H54 (cell line): Measurements from ENCODE around the gene UNKL.

Experiments used
- DNase-seq: peaks from one replicate; pipeline ENCODE4 v3.0.0; 2011; ENCODE audit warnings: low spot score, mixed read lengths; ENCODE audit not compliant: insufficient read length
- FAIRE-seq: peaks from 3 replicates; lab custom pipeline; 2011; peaks lifted over from hg19 to GRCh38; lab: Jason Lieb, UNC
- POLR2A ChIP-seq: IDR thresholded peaks from 2 replicates; pipeline ENCODE4 v1.6.1; 2011; ENCODE audit warnings: low read depth, mild to moderate bottlenecking, low read length

The UNKL gene

GRCh38 chr16:1416521-1416941 is 2.0 kb upstream of the UNKL start:
- DNase-seq (peak; percentile 57), FAIRE-seq (no peak)
- no peak for TF ChIP-seq POLR2A

GRCh38 chr16:1413684-1414531 is 596 bp downstream of the UNKL start:
- DNase-seq: no peak
- no peak for TF ChIP-seq POLR2A
- FAIRE-seq: no peak

GRCh38 chr16:1412847-1413246 is 1.7 kb downstream of the UNKL start:
- FAIRE-seq (no peak), DNase-seq (no peak)
- TF ChIP-seq POLR2A: no peak

GRCh38 chr16:1408171-1408837 is 6.2 kb downstream of the UNKL start:
- FAIRE-seq (no peak), DNase-seq (peak; percentile 93)
- peak; percentile 40 for TF ChIP-seq POLR2A

- TF ChIP-seq POLR2A: no peak
- FAIRE-seq (no peak), DNase-seq (no peak)
Observed at GRCh38 chr16:1407753-1408152, 6.8 kb downstream of the UNKL start.

- DNase-seq (no peak), FAIRE-seq (no peak)
- TF ChIP-seq POLR2A: no peak
Observed at GRCh38 chr16:1403733-1404132, 10.8 kb downstream of the UNKL start.

GRCh38 chr16:1403036-1403435 is 11.5 kb downstream of the UNKL start:
- TF ChIP-seq POLR2A: no peak
- DNase-seq (no peak), FAIRE-seq (no peak)

GRCh38 chr16:1401758-1402154 is 12.7 kb downstream of the UNKL start:
- FAIRE-seq (no peak), DNase-seq (no peak)
- no peak for TF ChIP-seq POLR2A

GRCh38 chr16:1401061-1401757 is 13.3 kb downstream of the UNKL start:
- no peak for FAIRE-seq
- TF ChIP-seq POLR2A: no peak
- no peak for DNase-seq

GRCh38 chr16:1398826-1399581 is 15.5 kb downstream of the UNKL start:
- DNase-seq (no peak), FAIRE-seq (no peak)
- no peak for TF ChIP-seq POLR2A

GRCh38 chr16:1398351-1398750 is 16.2 kb downstream of the UNKL start:
- DNase-seq: no peak
- TF ChIP-seq POLR2A: no peak
- no peak for FAIRE-seq

GRCh38 chr16:1397779-1398178 is 16.7 kb downstream of the UNKL start:
- DNase-seq (no peak), FAIRE-seq (no peak)
- TF ChIP-seq POLR2A: no peak

GRCh38 chr16:1395444-1396031 is 19.0 kb downstream of the UNKL start:
- FAIRE-seq (no peak), DNase-seq (no peak)
- TF ChIP-seq POLR2A: no peak
